MCF 10A (cell line): Measurements from ENCODE around the gene MEGF8. TPM values are rescaled to one million over a fixed set of nuclear protein-coding genes. Genes with fewer than 3 reads are reported as not detected.

Experiments used
- BruUV-seq: library from RNA; stranded (reverse); fragments of 400-500 nt; replicated peaks from 2 replicates; lab custom pipeline; 2021; lab: Mats Ljungman, UMichigan
- CTCF ChIA-PET: fragments of 300-600 bp; sonication (Branson Sonifier 250); formaldehyde crosslinking; extraction: SDS; loops from one replicate; lab custom pipeline; 2021; ENCODE audit warnings: antibody characterized with exemption, inconsistent platforms; lab: Yijun Ruan, JAX
- POLR2A ChIA-PET: fragments of 300-600, 350-650 bp; sonication (Branson Sonifier 250); formaldehyde crosslinking; extraction: SDS; loops from one replicate; lab custom pipeline; 2020; ENCODE audit warnings: antibody characterized with exemption, inconsistent platforms; lab: Yijun Ruan, JAX
- DNase-seq: peaks from one replicate; pipeline ENCODE4 v3.0.0-alpha.2; 2018; ENCODE audit not compliant: unreplicated experiment
- H3K27ac Mint-ChIP-seq: one replicate; pipeline ENCODE4 v1.8.0; 2022; ENCODE audit warnings: mild to moderate bottlenecking, low read depth, mixed read lengths; ENCODE audit not compliant: unreplicated experiment
- H3K27me3 Mint-ChIP-seq: one replicate; pipeline ENCODE4 v1.8.0; 2022; ENCODE audit warnings: mixed read lengths; ENCODE audit not compliant: insufficient read depth, unreplicated experiment
- H3K36me3 Mint-ChIP-seq: one replicate; pipeline ENCODE4 v1.8.0; 2022; ENCODE audit warnings: mild to moderate bottlenecking, moderate library complexity, mixed read lengths; ENCODE audit not compliant: insufficient read depth, unreplicated experiment
- H3K4me1 Mint-ChIP-seq: one replicate; pipeline ENCODE4 v1.8.0; 2022; ENCODE audit warnings: mixed read lengths; ENCODE audit not compliant: insufficient read depth, unreplicated experiment
- H3K4me3 Mint-ChIP-seq: one replicate; pipeline ENCODE4 v1.8.0; 2022; ENCODE audit warnings: mild to moderate bottlenecking, moderate library complexity, mixed read lengths; ENCODE audit not compliant: unreplicated experiment
- H3K9me3 Mint-ChIP-seq: one replicate; pipeline ENCODE4 v1.8.0; 2022; ENCODE audit warnings: mixed read lengths; ENCODE audit not compliant: unreplicated experiment
- intact Hi-C: fragments of 100-400 bp; cut with micrococcal nuclease; formaldehyde crosslinking; loops from 2 replicates; pipeline ENCODE4 v1.14.1; 2022
- total RNA-seq: library from RNA; stranded (reverse); gene quantifications from 2 replicates; pipeline ENCODE4 v1.2.3, GENCODE V29; 2022
- TF ChIP-seq, protein P1 (sequence below): fragments of 200-600 bp; IDR thresholded peaks from one replicate; pipeline ENCODE4 v1.8.0; 2022; ENCODE audit warnings: antibody characterized with exemption, mild to moderate bottlenecking; ENCODE audit not compliant: unreplicated experiment

MEGF8 gene
- total RNA-seq, 1 experiment from 2014 or later: 13.0 TPM

DNA sequence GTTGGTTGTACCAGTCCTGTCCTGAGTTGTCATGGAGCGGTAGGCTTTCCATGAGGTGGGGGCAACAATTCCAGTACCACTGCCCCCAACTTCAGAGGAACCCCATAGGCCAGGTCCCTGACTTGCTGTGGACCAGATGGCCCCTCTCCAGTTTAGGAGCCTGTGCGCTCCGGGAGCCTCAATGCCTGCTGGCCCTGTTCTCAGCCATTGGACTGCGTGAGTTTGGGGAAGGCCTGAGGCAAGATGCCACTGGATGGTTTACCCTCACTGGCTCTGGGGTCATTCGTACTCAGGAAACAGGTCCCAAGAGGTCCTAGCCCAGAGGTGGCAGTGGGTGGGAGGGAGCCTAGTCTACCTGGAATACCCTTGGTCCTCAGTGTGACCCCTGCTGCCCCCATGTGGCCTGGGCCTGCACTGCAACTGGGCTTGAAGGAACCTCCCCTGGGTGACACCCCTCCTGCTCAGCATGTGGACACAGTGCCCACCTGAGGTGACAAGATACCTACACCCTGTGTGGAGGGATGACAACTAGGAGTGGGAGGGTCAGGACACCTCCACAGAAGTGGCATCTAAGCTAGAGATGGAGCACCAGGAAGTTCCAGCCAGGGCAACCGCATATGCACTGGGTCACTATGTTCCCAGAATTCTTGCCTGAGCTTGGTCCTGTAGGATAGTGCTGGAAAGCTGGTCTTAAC lies 29.5 kb upstream of the MEGF8 start:
- peak; percentile 76 for DNase-seq
- H3K4me1 Mint-ChIP-seq: peaks cover 6% of the 10 kb centered on the region
- CTCF ChIA-PET: interaction anchor here (0.6 to 4.4 kb wide), 27 partner anchors 8 to 203 kb away, joined by 3 to 44 read pairs (median 4); partner anchors contain the start of genes ERF and POU2F2
- intact Hi-C loops: loop anchor here (1.0 to 5.0 kb wide), 2 partner anchors 54 to 163 kb away; partner anchors contain the start of gene GSK3A
- H3K9me3 Mint-ChIP-seq: no peaks in the 10 kb centered on the region
- POLR2A ChIA-PET: interaction anchor here (0.7 to 1.8 kb wide), 4 partner anchors 13 to 1461 kb away, joined by 3 to 4 read pairs (median 3); no protein-coding TSS in a partner anchor
- H3K4me3 Mint-ChIP-seq: no peak overlapping the region
- H3K36me3 Mint-ChIP-seq: peaks cover 47% of the 10 kb centered on the region
- TF ChIP-seq, protein P1, sequence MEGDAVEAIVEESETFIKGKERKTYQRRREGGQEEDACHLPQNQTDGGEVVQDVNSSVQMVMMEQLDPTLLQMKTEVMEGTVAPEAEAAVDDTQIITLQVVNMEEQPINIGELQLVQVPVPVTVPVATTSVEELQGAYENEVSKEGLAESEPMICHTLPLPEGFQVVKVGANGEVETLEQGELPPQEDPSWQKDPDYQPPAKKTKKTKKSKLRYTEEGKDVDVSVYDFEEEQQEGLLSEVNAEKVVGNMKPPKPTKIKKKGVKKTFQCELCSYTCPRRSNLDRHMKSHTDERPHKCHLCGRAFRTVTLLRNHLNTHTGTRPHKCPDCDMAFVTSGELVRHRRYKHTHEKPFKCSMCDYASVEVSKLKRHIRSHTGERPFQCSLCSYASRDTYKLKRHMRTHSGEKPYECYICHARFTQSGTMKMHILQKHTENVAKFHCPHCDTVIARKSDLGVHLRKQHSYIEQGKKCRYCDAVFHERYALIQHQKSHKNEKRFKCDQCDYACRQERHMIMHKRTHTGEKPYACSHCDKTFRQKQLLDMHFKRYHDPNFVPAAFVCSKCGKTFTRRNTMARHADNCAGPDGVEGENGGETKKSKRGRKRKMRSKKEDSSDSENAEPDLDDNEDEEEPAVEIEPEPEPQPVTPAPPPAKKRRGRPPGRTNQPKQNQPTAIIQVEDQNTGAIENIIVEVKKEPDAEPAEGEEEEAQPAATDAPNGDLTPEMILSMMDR: peak; percentile 93
- BruUV-seq: no TSS peak
- no peaks in the 10 kb centered on the region for H3K27me3 Mint-ChIP-seq
- H3K27ac Mint-ChIP-seq: no peak overlapping the region

DNA sequence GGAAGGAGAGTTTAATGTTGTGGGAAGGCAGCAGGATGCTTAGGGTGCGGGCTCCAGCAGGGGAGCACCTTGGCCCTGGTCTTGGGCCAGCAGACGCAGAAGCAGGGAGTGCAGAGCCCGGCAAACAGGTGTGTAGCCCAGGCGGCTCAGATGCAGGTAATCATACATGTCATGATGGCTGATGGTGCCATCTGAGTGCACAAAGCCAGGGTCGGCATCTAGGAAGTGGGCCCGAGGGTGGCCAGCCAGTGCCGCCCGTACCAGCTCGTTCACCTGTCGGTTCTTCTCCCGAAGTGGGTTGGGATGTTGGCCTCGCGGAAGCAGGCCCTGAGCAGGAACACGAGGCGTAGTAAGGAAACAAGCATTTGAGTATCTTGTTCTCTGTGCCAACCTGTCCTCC lies 28.4 kb upstream of the MEGF8 start:
- ChIA-PET CTCF (interaction anchor here (0.8 to 4.4 kb wide), 14 partner anchors 9 to 177 kb away, joined by 4 to 44 read pairs (median 6); partner anchors contain the start of gene POU2F2), POLR2A (interaction anchor here (0.6 to 1.8 kb wide), 4 partner anchors 8 to 1460 kb away, joined by 3 to 4 read pairs (median 4); no protein-coding TSS in a partner anchor)
- Mint-ChIP-seq H3K9me3 (no peaks in the 10 kb centered on the region), H3K27me3 (no peaks in the 10 kb centered on the region), H3K27ac (no peak overlapping the region), H3K36me3 (peaks cover 37% of the 10 kb centered on the region), H3K4me1 (no peaks in the 10 kb centered on the region), H3K4me3 (no peak overlapping the region)
- no peak for DNase-seq
- no TSS peak for BruUV-seq
- TF ChIP-seq, protein P1: no peak
- intact Hi-C loops: loop anchor here (5.0 kb wide), 1 partner anchor 55 kb away; the partner anchor contains the start of gene GSK3A

DNA sequence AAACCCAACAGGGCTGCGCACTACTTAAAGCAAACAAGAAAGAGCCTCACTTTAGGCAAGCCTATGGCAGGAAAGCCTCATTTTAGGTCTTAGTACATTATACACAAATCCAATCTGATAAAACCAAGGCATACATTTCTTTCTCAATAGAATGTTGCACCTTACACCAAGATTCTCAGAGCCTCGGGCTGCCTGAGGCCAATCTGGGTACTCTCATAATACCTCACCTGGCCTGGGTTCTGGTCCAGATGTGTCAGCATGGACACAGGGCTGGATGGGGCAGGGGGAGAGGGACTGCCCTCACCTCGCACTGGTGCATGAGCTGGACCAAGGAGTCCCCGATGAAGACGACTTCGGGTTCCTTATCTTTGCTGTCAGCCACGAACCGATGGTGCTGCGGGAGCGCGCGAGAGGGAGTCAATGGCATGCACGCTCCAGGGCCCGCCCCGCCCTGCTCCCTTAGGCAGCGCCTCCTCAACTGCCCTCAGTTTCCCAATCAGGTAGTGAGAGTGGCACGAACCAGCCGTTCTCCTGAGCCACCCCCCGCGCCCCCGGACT lies 23.7 kb upstream of the MEGF8 start, which contains the start of gene PRR19:
PRR19 (plus strand) TSS at position 487 of the 558 bp plus-strand sequence. CDS start 7,453 bp downstream, outside the sequence.
- no peaks in the 10 kb centered on the region for H3K9me3 Mint-ChIP-seq
- ChIA-PET CTCF (interaction anchor here (0.6 to 1.8 kb wide), 5 partner anchors 20 to 294 kb away, joined by 3 to 8 read pairs (median 3); no protein-coding TSS in a partner anchor), POLR2A (interaction anchor here (0.5 to 2.3 kb wide), 11 partner anchors 8 to 79 kb away, joined by 3 to 11 read pairs (median 4); partner anchors contain the start of gene GSK3A)
- H3K4me3 Mint-ChIP-seq: peak within 1 kb of the TSS; percentile 90
- intact Hi-C loops: no loop called here
- BruUV-seq: no TSS peak
- H3K27ac Mint-ChIP-seq: peak within 1 kb of the TSS; percentile 57
- H3K36me3 Mint-ChIP-seq: peaks cover 9% of the 10 kb centered on the region
- TF ChIP-seq, protein P1: no peak
- peaks cover 11% of the 10 kb centered on the region for H3K4me1 Mint-ChIP-seq
- DNase-seq: no peak
- H3K27me3 Mint-ChIP-seq: no peaks in the 10 kb centered on the region
